BLaER1 (cell line): Measurements from ENCODE around the gene MCF2L.

Experiments used
- H3K27ac ChIP-seq: shearing (Covaris generic); formaldehyde crosslinking; 2 replicates; pipeline ENCODE4 v1.8.1; 2022
- H3K27me3 ChIP-seq: shearing (Covaris generic); formaldehyde crosslinking; 2 replicates; pipeline ENCODE4 v1.8.1; 2022
- H3K36me3 ChIP-seq: shearing (Covaris generic); formaldehyde crosslinking; 2 replicates; pipeline ENCODE4 v1.8.1; 2022
- H3K4me1 ChIP-seq: shearing (Covaris generic); formaldehyde crosslinking; 2 replicates; pipeline ENCODE4 v1.8.1; 2022
- H3K4me2 ChIP-seq: shearing (Covaris generic); formaldehyde crosslinking; 2 replicates; pipeline ENCODE4 v1.8.1; 2022
- H3K4me3 ChIP-seq: shearing (Covaris generic); formaldehyde crosslinking; 2 replicates; pipeline ENCODE4 v1.8.1; 2022
- H3K9ac ChIP-seq: shearing (Covaris generic); formaldehyde crosslinking; 2 replicates; pipeline ENCODE4 v1.8.1; 2022
- H3K9me3 ChIP-seq: shearing (Covaris generic); formaldehyde crosslinking; 2 replicates; pipeline ENCODE4 v1.8.1; 2022
- H4K20me1 ChIP-seq: shearing (Covaris generic); formaldehyde crosslinking; 2 replicates; pipeline ENCODE4 v1.8.1; 2022
- Cebpa-rat ChIP-seq: shearing (Covaris generic); IDR thresholded peaks from 2 replicates; pipeline ENCODE4 v1.8.1; 2022

The MCF2L gene

GRCh38 chr13:112984954-112985802 is 16.2 kb downstream of the MCF2L start:
- no peak for TF ChIP-seq Cebpa-rat

GRCh38 chr13:112985803-112986408 is 16.9 kb downstream of the MCF2L start:
- H3K4me1 ChIP-seq: no peaks in the 10 kb centered on the region
- peaks cover 12% of the 10 kb centered on the region; the same call in 1 of the 2 replicates for H4K20me1 ChIP-seq
- no peak overlapping the region for H3K9ac ChIP-seq
- H3K36me3 ChIP-seq: no peaks in the 10 kb centered on the region
- no peak overlapping the region for H3K27ac ChIP-seq
- H3K4me2 ChIP-seq: no peak overlapping the region
- peaks cover 52% of the 10 kb centered on the region for H3K27me3 ChIP-seq
- no peak for TF ChIP-seq Cebpa-rat
- no peak overlapping the region for H3K4me3 ChIP-seq
- H3K9me3 ChIP-seq: peaks cover 15% of the 10 kb centered on the region

More at GRCh38 chr13:112984954-112985802, 16.2 kb downstream of the MCF2L start:
- peaks cover 14% of the 10 kb centered on the region; the same call in 1 of the 2 replicates for H4K20me1 ChIP-seq
- no peak overlapping the region for H3K27ac ChIP-seq
- no peak overlapping the region for H3K4me2 ChIP-seq
- no peaks in the 10 kb centered on the region for H3K36me3 ChIP-seq
- H3K27me3 ChIP-seq: peaks cover 58% of the 10 kb centered on the region
- no peak overlapping the region for H3K4me3 ChIP-seq
- H3K4me1 ChIP-seq: no peaks in the 10 kb centered on the region
- peaks cover 15% of the 10 kb centered on the region for H3K9me3 ChIP-seq
- H3K9ac ChIP-seq: no peak overlapping the region

GRCh38 chr13:112986470-112986869 is 17.5 kb downstream of the MCF2L start:
- Histone ChIP-seq H3K4me1 (no peaks in the 10 kb centered on the region), H3K27me3 (peaks cover 49% of the 10 kb centered on the region), H3K9ac (no peak overlapping the region), H3K9me3 (peaks cover 15% of the 10 kb centered on the region), H3K36me3 (no peaks in the 10 kb centered on the region), H3K4me3 (no peak overlapping the region), H3K27ac (no peak overlapping the region), H3K4me2 (no peak overlapping the region), H4K20me1 (peaks cover 6% of the 10 kb centered on the region; the same call in 1 of the 2 replicates)
- TF ChIP-seq Cebpa-rat: no peak

GRCh38 chr13:112986946-112987681 is 18.1 kb downstream of the MCF2L start:
- peaks cover 47% of the 10 kb centered on the region for H3K27me3 ChIP-seq
- no peaks in the 10 kb centered on the region for H3K4me1 ChIP-seq
- no peak overlapping the region for H3K4me3 ChIP-seq
- no peak overlapping the region for H3K9ac ChIP-seq
- H3K36me3 ChIP-seq: no peaks in the 10 kb centered on the region
- peaks cover 15% of the 10 kb centered on the region for H3K9me3 ChIP-seq
- no peak for TF ChIP-seq Cebpa-rat
- no peak overlapping the region for H3K4me2 ChIP-seq
- H4K20me1 ChIP-seq: no peaks in the 10 kb centered on the region; the same call in 1 of the 2 replicates
- H3K27ac ChIP-seq: no peak overlapping the region

GRCh38 chr13:112987682-112988024 is 18.6 kb downstream of the MCF2L start:
- no peak overlapping the region for H3K9ac ChIP-seq
- no peaks in the 10 kb centered on the region for H3K4me1 ChIP-seq
- no peak overlapping the region for H3K27ac ChIP-seq
- H4K20me1 ChIP-seq: no peaks in the 10 kb centered on the region; the same call in 1 of the 2 replicates
- H3K9me3 ChIP-seq: peaks cover 15% of the 10 kb centered on the region
- no peak for TF ChIP-seq Cebpa-rat
- no peak overlapping the region for H3K4me2 ChIP-seq
- H3K27me3 ChIP-seq: peaks cover 43% of the 10 kb centered on the region
- no peaks in the 10 kb centered on the region for H3K36me3 ChIP-seq
- H3K4me3 ChIP-seq: no peak overlapping the region

GRCh38 chr13:112990783-112991182 is 21.8 kb downstream of the MCF2L start:
- Histone ChIP-seq H3K4me1 (no peaks in the 10 kb centered on the region), H3K4me3 (no peak overlapping the region), H3K9ac (no peak overlapping the region), H3K4me2 (no peak overlapping the region), H3K36me3 (no peaks in the 10 kb centered on the region), H3K9me3 (peaks cover 15% of the 10 kb centered on the region), H3K27ac (no peak overlapping the region), H4K20me1 (peaks cover 12% of the 10 kb centered on the region; the same call in 1 of the 2 replicates), H3K27me3 (peaks cover 35% of the 10 kb centered on the region)
- no peak for TF ChIP-seq Cebpa-rat

GRCh38 chr13:112991609-112992008 is 22.6 kb downstream of the MCF2L start:
- Histone ChIP-seq H3K4me3 (no peak overlapping the region), H3K27me3 (peaks cover 32% of the 10 kb centered on the region), H3K9me3 (peaks cover 15% of the 10 kb centered on the region), H3K4me1 (peaks cover under 1% of the 10 kb centered on the region; the same call in 1 of the 2 replicates), H4K20me1 (peaks cover 12% of the 10 kb centered on the region; the same call in 1 of the 2 replicates), H3K4me2 (no peak overlapping the region), H3K9ac (no peak overlapping the region), H3K27ac (no peak overlapping the region), H3K36me3 (no peaks in the 10 kb centered on the region)
- no peak for TF ChIP-seq Cebpa-rat

GRCh38 chr13:112992931-112993680 is 24.1 kb downstream of the MCF2L start:
- TF ChIP-seq Cebpa-rat: no peak
- Histone ChIP-seq H3K27me3 (peaks cover 41% of the 10 kb centered on the region), H3K9ac (no peak overlapping the region), H3K4me1 (peaks cover 15% of the 10 kb centered on the region), H3K9me3 (peaks cover 15% of the 10 kb centered on the region), H4K20me1 (peaks cover 12% of the 10 kb centered on the region; the same call in 1 of the 2 replicates), H3K36me3 (no peaks in the 10 kb centered on the region), H3K4me3 (no peak overlapping the region), H3K4me2 (no peak overlapping the region), H3K27ac (no peak overlapping the region)
